HEK293T (cell line): Measurements from ENCODE around the gene KLHDC4.

ENCODE experiments used
- CTCF ChIA-PET: fragments of 350-600 bp; formaldehyde crosslinking; extraction: SDS; loops from one replicate; lab custom pipeline; 2021; ENCODE audit warnings: antibody characterized with exemption, inconsistent platforms; lab: Yijun Ruan, JAX
- POLR2A ChIA-PET: fragments of 350-600 bp; formaldehyde crosslinking; extraction: SDS; loops from one replicate; lab custom pipeline; 2020; ENCODE audit warnings: antibody characterized with exemption, inconsistent platforms; lab: Yijun Ruan, JAX
- DNase-seq: peaks from one replicate; pipeline ENCODE4 v3.0.0; 2012; ENCODE audit warnings: mixed read lengths; ENCODE audit errors: extremely low spot score
- ARNT ChIP-seq: fragments of 450-650 bp; IDR thresholded peaks from 2 replicates; pipeline ENCODE4 v1.6.1; 2017; ENCODE audit warnings: mild to moderate bottlenecking
- BHLHE40 ChIP-seq: fragments of 450-650 bp; IDR thresholded peaks from 2 replicates; pipeline ENCODE4 v1.6.1; 2016; ENCODE audit warnings: mild to moderate bottlenecking, moderate library complexity, borderline replicate concordance
- CTBP1 ChIP-seq: fragments of 450-650 bp; IDR thresholded peaks from 2 replicates; pipeline ENCODE4 v1.6.1; 2016; ENCODE audit warnings: borderline replicate concordance
- ELF4 ChIP-seq: fragments of 450-650 bp; IDR thresholded peaks from 2 replicates; pipeline ENCODE4 v1.6.1; 2017; ENCODE audit warnings: antibody characterized with exemption
- FOXA1 ChIP-seq: fragments of 450-650 bp; IDR thresholded peaks from 2 replicates; pipeline ENCODE4 v1.6.1; 2016; ENCODE audit warnings: mild to moderate bottlenecking
- FOXK2 ChIP-seq: fragments of 450-650 bp; IDR thresholded peaks from 2 replicates; pipeline ENCODE4 v1.6.1; 2016; ENCODE audit warnings: mild to moderate bottlenecking
- FOXM1 ChIP-seq: fragments of 450-650 bp; IDR thresholded peaks from 2 replicates; pipeline ENCODE4 v1.6.1; 2017; ENCODE audit warnings: mild to moderate bottlenecking, borderline replicate concordance
- HDGF ChIP-seq: fragments of 450-650 bp; IDR thresholded peaks from 2 replicates; pipeline ENCODE4 v1.6.1; 2017; ENCODE audit warnings: antibody characterized with exemption, borderline replicate concordance
- L3MBTL2 ChIP-seq: fragments of 450-650 bp; conservative IDR thresholded peaks from 2 replicates; pipeline ENCODE4 v1.6.1; 2016; ENCODE audit warnings: mild to moderate bottlenecking
- LEF1 ChIP-seq: fragments of 450-650 bp; IDR thresholded peaks from 2 replicates; pipeline ENCODE4 v1.6.1; 2017; ENCODE audit warnings: mild to moderate bottlenecking, borderline replicate concordance
- NFRKB ChIP-seq: fragments of 450-650 bp; IDR thresholded peaks from 2 replicates; pipeline ENCODE4 v1.6.1; 2016; ENCODE audit warnings: mild to moderate bottlenecking, moderate library complexity
- PKNOX1 ChIP-seq: fragments of 450-650 bp; IDR thresholded peaks from 2 replicates; pipeline ENCODE4 v1.6.1; 2016
- SP1 ChIP-seq: fragments of 450-650 bp; IDR thresholded peaks from 2 replicates; pipeline ENCODE4 v1.6.1; 2017
- SUZ12 ChIP-seq: fragments of 450-650 bp; IDR thresholded peaks from 2 replicates; pipeline ENCODE4 v1.6.1; 2016; ENCODE audit warnings: mild to moderate bottlenecking
- TARDBP ChIP-seq: fragments of 450-650 bp; IDR thresholded peaks from 2 replicates; pipeline ENCODE4 v1.6.1; 2016
- ZNF384 ChIP-seq: fragments of 450-650 bp; IDR thresholded peaks from 2 replicates; pipeline ENCODE4 v1.6.1; 2016

KLHDC4 gene

GRCh38 chr16:87708881-87709638 is 56.7 kb downstream of the KLHDC4 start:
- ChIA-PET POLR2A (no interaction called here), CTCF (no interaction called here)
- DNase-seq, result no peak
- TF ChIP-seq ARNT (no peak), ELF4 (no peak), ZNF384 (no peak), PKNOX1 (no peak), FOXA1 (no peak), SUZ12 (no peak)

- TF ChIP-seq CTBP1 (no peak), LEF1 (no peak), SP1 (no peak), HDGF (no peak), NFRKB (no peak), ELF4 (no peak), FOXK2 (no peak), PKNOX1 (no peak), FOXA1 (no peak), TARDBP (no peak), SUZ12 (no peak), BHLHE40 (no peak), ARNT (no peak), FOXM1 (no peak), L3MBTL2 (no peak), ZNF384 (no peak)
- CTCF ChIA-PET, result no interaction called here
- no peak for DNase-seq
- POLR2A ChIA-PET, result no interaction called here
These were observed 57.8 kb downstream of the KLHDC4 start for GRCh38 chr16:87707714-87708580.

GRCh38 chr16:87707097-87707496 is 58.7 kb downstream of the KLHDC4 start:
- no peak for DNase-seq
- no peak for TF ChIP-seq CTBP1
- no peak for TF ChIP-seq FOXK2
- TF ChIP-seq ARNT, result no peak
- ChIA-PET CTCF (no interaction called here), POLR2A (no interaction called here)

- POLR2A ChIA-PET, result no interaction called here
- TF ChIP-seq HDGF, result no peak
- no peak for TF ChIP-seq ZNF384
- no peak for TF ChIP-seq ELF4
- no peak for TF ChIP-seq LEF1
- TF ChIP-seq L3MBTL2, result no peak
- TF ChIP-seq SP1, result no peak
- no peak for TF ChIP-seq ARNT
- TF ChIP-seq FOXK2, result no peak
- TF ChIP-seq FOXM1, result no peak
- no peak for TF ChIP-seq BHLHE40
- no peak for TF ChIP-seq NFRKB
- no peak for TF ChIP-seq CTBP1
- TF ChIP-seq FOXA1, result no peak
- no peak for TF ChIP-seq SUZ12
- no peak for TF ChIP-seq PKNOX1
- TF ChIP-seq TARDBP, result no peak
- CTCF ChIA-PET, result no interaction called here
- no peak for DNase-seq
These were observed 59.3 kb downstream of the KLHDC4 start for GRCh38 chr16:87706278-87707000.

- TF ChIP-seq FOXA1 (no peak), CTBP1 (no peak), HDGF (no peak), L3MBTL2 (no peak), ZNF384 (no peak), ELF4 (no peak), SP1 (no peak), ARNT (no peak), FOXM1 (no peak), PKNOX1 (no peak), BHLHE40 (no peak), NFRKB (no peak), SUZ12 (no peak), FOXK2 (no peak), LEF1 (no peak), TARDBP (no peak)
- CTCF ChIA-PET, result interaction anchor here (0.7 kb wide), 1 partner anchor 317 kb away, joined by 3 read pairs; no protein-coding TSS in a partner anchor
- DNase-seq, result no peak
- POLR2A ChIA-PET, result interaction anchor here (0.6 kb wide), 1 partner anchor 114 kb away, joined by 4 read pairs; no protein-coding TSS in a partner anchor
These were observed 60.0 kb downstream of the KLHDC4 start for GRCh38 chr16:87705771-87706277.
